Stimulated activated CD4-positive, alpha-beta T cell treated with anti-CD3 and anti-CD28 coated beads, Interleukin-2, amount 100 ng/mL, for 48 hours (primary cell): ENCODE data around the gene CPA3.

Experiments used
- DNase-seq, 2 donors: peaks; one replicate each; pipeline ENCODE4 v3.0.0-alpha.2; 2020

The CPA3 gene

DNA sequence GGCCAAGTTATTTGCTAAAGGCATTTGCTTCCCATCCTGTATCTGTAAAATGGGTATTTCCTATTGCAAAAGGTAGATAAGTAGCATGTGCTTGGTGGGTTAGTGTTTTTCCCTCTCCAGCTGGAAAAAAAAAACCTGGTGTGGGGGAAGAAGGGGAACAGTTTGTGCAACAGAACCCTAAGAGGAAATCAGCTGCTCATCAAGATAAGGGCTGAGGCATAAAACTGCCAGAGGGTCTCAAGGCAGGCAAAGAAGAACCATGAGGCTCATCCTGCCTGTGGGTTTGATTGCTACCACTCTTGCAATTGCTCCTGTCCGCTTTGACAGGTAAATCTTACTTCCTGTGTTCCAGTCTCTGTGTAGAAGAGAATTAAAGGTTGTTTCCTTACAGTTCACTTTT is at the start of gene CPA3:
TSS of gene CPA3 (plus strand) at position 248 of the 400 bp plus-strand sequence. CDS start at position 260, 12 bp downstream.
- DNase-seq: no peak

DNA sequence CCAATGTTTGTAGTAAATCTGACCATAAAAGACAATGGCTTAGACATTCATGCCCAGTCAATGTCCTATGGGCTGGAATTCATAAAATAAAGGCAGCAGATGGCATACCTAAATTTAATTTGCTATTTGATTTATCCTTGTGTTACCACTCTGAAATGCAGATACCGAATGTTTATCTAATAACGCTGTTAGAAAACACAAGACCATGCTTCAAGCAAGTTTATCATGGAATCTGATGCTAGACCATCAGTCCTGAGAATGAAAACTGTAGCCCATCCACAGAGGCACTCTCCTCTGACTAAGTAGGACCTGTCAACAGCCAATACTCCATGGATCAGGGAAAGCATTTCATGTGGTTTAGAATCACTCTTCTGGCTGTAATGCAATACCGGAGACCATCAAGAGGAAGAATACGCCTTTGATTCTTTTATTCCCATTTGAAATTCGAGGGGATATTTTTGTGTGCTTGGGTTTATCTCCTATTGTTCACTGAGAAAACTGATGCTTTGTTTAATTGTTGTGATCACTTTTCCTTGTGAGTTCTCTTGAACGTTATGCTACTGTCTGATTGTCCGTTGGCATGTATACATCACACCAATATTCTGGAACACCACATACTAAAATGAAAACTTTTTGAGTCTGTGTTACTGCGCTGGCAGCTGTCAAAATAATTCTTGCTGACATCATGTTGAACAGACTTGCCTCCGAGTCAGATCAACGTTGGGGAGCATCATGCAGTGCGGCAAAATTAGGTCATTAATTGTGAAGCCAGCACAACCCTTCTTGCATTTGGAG is 49.6 kb upstream of the CPA3 start:
- no peak for DNase-seq

DNA sequence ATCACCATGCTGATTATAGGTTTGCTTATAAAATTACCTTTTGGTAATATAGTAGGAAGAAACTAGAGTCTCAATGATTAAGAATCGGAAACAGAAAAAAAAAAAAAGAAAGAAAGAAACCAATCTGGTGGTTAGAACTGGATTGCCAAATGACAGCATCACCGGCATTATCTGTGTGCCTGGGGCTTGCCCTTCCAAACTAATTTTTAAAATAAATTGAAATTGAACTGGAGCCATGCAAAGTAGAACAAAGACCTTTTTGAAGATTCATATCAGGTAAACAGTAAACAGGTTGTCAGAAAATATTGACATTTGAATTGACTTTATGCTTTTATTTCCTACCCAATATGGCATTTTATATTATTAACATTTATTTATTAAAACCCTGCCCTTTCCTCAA is 48.7 kb upstream of the CPA3 start:
- DNase-seq: no peak

DNA sequence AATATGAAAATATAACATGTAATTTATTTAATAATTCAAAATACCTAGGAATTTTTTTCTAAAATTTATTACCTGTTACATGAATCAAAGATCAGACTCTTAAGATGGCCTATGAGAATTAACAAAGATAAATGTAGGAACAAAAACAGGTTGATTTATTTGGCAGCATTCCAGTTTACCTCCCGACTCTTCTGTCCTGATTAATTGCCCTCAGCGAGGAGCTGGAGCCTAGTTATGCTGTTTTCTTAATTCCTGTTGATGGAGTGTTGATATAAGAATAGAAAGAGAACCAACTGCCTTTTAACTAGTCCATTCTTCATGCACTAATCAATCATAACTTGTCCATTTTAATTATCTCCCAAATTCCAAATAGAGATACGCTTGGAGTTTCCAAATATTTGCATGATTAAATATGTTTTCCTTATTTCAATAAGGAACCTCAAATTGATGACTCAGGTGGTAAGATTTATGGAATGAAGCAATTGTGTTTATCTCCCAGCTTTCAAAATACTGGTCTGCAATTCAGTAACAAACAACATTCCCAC is 48.0 kb upstream of the CPA3 start:
- DNase-seq: no peak

GRCh38 chr3:148820361-148821245 is 44.5 kb upstream of the CPA3 start:
- no peak for DNase-seq

DNA sequence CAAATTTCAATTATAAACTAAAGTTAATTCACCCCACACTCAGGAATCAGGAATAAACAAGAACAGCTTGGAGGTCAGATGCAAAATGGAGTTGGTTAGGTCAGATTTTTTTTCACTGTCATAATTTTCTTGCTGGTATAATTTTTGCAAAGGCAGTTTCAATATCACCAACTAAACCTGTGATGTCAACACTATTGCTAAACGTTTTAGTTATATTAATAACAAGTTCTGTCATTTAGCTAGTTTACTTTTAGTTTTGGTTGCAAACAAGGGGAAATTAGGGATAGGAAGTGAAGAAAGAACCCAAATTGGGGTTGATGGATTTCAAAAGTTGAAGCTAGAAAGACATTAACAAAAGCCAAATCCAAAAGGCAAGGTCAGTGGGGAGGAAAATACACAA is 42.1 kb upstream of the CPA3 start:
- DNase-seq: no peak

DNA sequence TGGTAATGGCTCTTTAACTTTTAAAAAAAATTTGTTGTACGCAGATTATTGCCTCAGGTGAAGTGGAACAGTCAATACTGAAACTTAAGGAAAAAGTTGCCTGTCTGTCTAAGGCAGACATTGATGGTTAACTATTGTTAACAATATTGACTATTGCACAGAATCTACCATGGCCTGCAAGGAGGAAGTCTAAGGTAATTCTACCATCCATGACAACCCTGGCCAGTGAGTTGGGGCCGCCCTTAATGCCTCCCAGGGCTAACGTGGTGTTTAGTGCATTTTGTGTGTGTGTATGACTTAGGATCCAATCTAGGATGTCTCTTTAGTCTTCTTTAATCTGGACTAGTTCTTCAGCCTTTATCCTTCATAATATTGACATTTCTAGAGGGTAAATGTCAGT is 39.6 kb upstream of the CPA3 start:
- DNase-seq: no peak

DNA sequence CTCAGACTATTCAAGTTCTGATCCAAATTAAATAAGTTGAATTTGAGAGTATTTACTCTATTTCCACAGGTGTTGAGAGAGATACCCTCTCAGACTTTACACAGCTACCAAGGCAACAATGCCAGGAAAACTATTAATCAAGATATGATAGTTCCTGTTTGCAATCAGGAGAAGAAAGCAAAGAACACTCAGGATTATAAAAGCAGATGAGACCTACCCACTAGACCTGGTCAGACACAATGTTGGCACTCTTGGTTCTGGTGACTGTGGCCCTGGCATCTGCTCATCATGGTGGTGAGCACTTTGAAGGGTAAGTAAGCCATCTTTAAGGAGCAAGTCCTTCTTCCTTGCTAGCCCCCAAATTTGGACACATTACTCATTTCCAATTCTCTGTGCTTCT is 37.5 kb upstream of the CPA3 start, which contains the start of gene CPB1:
TSS of gene CPB1 (plus strand) at position 227 of the 400 bp plus-strand sequence. CDS start at position 240, 13 bp downstream.
- DNase-seq: no peak

- no peak for DNase-seq
Observed at GRCh38 chr3:148828136-148828690, 36.9 kb upstream of the CPA3 start.

GRCh38 chr3:148829926-148830325 is 35.2 kb upstream of the CPA3 start:
- DNase-seq: no peak

- no peak for DNase-seq
Observed at GRCh38 chr3:148833223-148833622, 31.9 kb upstream of the CPA3 start.

DNA sequence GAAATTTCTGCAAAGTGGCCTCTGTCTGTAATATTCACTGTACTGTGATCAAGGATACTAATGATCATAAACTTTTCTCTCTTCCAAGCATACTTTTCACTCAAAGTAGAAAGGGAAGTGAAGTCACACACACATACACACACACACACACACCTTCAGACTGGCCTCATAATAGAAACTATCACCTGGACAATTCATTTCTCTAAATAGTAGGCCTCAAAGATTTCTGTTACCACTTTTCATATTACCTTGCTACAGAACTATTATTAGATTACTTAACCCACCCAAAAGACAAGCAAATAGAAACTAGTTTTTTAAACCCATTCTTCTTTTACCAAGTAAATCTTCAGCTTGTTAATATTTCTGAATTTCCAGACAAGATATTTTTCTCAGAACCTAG is 25.3 kb upstream of the CPA3 start:
- DNase-seq: no peak

GRCh38 chr3:148840451-148840850 is 24.6 kb upstream of the CPA3 start:
- no peak for DNase-seq

DNA sequence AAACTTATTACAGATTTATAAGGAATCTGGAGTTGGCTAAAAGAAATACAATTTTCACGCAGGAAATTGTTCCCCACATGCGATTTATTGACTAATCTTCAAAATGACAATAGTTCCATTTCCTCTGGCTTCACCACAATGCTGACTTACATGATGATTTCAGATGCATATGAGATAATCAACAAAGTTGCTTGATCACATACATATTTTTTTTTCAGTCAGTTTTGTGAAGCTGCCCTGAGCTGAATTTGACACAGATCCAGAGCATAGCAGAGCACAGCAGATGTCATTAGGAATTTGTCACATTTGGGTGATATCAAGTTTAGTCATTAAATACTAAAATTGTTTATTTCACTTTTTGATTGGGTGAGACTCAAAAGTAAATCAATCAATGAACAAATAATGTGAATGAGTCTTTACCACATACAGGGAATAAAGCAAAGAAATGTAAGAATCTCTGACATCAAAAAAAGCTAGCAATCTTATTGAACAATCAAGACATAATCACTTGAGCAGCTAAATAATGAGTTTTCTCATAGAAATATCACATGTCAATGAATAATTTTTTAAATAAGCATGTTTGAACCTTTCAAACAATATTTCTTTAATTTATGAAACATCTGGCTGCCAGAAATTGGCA is 19.2 kb upstream of the CPA3 start:
- DNase-seq: no peak

- no peak for DNase-seq
Observed at GRCh38 chr3:148847351-148847750, 17.7 kb upstream of the CPA3 start.

DNA sequence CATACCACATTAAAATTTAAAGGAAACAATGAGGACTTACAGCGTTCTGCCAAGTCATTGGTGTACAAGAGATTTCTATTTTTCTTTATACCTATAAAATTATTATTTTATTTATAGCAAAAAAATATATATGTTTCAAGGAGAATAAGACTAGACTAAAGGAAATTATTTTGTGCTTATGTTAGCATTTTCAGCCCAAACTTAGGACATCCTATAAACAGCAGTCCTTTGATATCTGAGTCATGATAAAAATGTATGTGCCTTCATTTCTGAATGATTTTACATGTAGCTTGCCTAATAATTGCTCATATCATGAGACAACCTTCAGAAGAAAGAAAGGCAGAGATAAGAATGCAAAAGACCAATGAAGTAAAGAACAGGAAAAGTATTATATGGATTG is 16.7 kb upstream of the CPA3 start:
- DNase-seq: no peak

GRCh38 chr3:148852271-148852992 is 12.7 kb upstream of the CPA3 start:
- no peak for DNase-seq

DNA sequence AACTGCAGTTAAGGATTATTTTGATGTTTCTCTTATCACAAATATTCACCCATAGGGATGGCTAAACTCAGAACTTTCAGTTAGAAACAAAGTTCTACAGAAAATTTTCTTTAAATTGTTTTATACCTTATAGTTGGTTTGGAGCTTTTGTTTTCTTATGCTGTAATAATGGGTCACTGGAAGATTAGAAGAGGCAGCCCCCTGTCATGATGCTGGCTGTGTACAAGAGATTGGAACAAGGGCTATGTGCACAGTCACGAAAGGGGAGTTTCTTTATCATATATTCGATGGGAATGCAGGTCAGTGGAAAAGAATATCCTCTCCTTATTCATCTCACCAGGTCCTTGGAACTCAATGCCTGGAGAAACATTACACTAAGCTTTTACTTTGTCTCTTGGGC is 12.0 kb upstream of the CPA3 start:
- DNase-seq: no peak

GRCh38 chr3:148854061-148854460 is 11.0 kb upstream of the CPA3 start:
- DNase-seq: no peak

DNA sequence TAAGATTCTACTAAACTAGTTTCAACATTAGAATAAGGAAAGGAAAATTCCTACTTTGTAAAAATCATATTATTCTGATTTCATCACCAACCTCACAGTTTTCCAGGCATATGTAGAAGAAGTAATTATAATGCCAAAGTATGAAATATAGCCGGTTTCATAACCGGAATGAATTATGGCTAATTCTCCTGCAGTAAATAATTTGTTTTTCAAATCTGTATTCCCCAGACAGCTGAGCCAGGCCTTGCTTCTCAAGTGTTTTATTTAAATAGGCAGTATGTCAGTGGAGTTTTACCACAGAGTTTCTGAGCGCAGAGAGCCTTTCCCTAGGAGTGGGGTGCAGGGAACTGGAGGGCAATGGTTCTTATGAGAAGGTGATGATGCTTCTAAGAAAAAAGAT is 8.7 kb upstream of the CPA3 start:
- DNase-seq: no peak

DNA sequence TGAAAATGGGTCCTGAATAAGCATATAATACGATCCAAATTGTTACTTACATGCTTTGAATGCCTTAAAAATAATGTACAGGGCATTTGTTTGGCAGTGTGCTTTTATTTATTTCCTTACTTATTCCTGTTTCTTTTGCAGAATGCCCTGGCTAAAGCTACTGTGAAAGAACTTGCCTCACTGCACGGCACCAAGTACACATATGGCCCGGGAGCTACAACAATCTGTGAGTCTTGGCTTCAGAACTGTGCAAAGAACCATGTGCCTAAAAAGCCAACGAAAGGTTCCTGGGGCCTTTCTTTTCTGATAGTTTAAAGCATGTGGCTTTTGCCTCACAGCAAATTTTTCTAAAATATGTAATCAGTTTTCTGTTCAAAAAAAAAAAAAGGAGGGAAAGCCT is 7.8 kb upstream of the CPA3 start:
- DNase-seq: no peak

DNA sequence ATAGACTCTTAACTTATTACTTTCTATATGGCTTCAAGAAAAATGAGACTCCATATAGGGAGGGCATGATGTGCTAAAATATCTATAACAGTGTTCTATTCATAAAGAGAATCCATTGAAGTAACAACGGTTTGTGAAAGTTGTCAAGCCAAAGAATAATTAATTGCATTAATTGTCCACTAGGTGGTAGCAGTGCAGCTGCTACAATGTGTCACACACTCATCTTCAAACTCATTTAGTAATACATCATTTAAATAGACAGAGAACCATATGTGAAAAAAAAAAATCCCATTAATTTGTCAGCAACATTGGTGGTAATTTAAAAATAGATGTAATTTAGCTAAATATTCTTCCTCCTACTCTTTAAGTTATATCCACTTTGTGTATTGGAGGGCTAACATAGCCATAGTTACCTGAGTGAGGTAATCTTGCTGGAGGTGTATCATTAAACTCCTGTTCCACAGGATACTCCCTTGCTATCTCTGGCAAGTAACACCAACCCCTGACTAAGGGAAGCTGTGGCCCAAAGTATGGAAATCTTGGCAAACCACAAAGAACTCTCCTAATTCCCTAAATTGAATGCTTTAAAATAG is 3.7 kb upstream of the CPA3 start:
- no peak for DNase-seq
